Loucy (cell line): Measurements from ENCODE around the gene OPN1LW.

ENCODE experiments used
- CTCF ChIP-seq: fragments of 200-600 bp; sonication (generic); conservative IDR thresholded peaks from 2 replicates; pipeline ENCODE4 v1.5.1; 2014; ENCODE audit warnings: mild to moderate bottlenecking, antibody characterized with exemption, low read length
- EZH2phosphoT487 ChIP-seq: fragments of 200-600 bp; IDR thresholded peaks from 2 replicates; pipeline ENCODE4 v1.6.1; 2018; ENCODE audit warnings: antibody characterized with exemption, mild to moderate bottlenecking, moderate library complexity, borderline replicate concordance

DNA sequence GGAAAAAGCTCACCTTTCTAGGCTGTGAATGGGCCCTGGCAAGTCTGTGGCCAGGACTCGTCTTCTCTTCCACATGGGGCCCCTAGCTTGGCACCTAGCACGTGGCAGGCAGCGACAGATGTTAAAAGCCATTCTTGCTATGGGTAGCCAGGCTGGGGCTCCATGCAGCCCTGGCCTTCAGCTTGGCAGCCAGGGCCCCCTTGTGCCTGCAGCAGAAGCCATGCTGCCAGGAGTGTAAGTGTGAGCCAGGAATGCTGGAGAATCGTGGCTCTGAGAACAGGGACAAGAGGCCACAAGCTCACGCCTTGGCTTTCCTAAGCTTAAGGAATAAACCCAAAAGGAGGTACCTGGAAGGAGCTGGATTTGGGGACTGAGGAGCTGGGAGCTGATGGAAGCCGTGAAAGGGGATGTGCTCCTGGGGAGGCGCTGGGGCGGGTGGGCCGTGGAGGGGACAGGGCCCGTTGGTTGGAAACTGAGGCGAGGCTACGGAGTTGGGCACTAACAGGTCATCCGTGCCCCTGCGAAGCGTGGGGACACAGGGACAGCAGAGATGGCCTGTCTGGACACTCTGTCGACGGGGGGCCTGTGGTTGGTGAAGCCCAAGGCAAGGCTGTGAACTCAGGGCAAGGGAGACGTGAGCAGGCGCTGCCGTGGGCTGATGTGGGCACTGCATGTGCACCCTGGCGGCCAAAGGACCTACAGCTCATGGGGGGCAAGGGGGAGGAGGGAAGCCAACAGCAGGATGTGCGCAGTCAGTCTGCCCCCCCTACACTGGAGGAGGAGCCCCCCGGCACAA, 895 bp upstream of the OPN1LW start:
- TF ChIP-seq CTCF (no peak), EZH2phosphoT487 (no peak)
